Smooth muscle cell of the brain vasculature (primary cell): ENCODE data around the gene GPR107.

Experiments
- DNase-seq: peaks from one replicate; pipeline ENCODE4 v3.0.0-alpha.2; 2012; ENCODE audit warnings: low read depth, low spot score

The GPR107 gene

GRCh38 chr9:130054325-130054786 is 650 bp downstream of the GPR107 start:
- DNase-seq = no peak

GRCh38 chr9:130054820-130055219 is 1.1 kb downstream of the GPR107 start:
- no peak for DNase-seq

GRCh38 chr9:130058154-130058553 is 4.4 kb downstream of the GPR107 start:
- DNase-seq = no peak

GRCh38 chr9:130058887-130059286 is 5.2 kb downstream of the GPR107 start:
- DNase-seq = no peak

DNA sequence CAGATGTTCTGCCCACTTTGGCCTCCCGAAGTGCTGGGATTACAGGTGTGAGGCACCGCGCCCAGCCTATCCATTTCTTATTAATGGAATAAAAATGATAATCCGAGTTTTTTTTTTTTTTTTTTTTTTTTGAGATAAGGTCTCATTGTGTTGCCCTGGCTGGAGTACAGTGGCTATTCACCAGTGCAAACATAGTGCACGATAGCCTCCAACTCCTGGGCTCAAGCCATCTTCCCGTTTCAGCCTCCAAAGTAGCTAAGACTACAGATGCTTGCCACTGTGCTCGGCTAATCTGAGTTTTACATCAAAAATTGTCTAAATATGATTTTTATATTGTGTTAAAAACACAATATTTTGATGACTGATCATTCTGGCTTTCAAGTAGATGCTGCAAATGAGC is 6.6 kb downstream of the GPR107 start:
- no peak for DNase-seq

- no peak for DNase-seq
These were observed 9.0 kb downstream of the GPR107 start for GRCh38 chr9:130062750-130063149.

DNA sequence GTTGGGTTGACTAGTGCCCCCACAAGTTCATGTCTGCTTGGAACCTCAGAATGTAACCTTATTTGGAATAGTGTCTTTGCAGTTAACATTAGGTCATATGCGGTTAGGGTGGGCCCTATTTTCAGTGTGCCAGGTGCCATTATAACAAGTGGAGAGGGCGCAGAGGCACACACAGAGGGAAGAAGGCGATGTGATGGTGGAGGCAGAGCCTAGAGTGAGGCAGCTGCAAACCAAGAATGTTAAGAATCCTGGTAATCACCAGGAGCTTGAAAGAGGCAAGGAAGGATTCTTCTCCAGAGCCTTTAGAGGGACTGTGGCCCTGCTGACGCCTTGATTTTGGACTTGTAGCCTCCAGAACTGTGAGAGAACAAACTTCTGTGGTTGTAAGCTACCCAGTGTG is 10.9 kb downstream of the GPR107 start:
- no peak for DNase-seq

DNA sequence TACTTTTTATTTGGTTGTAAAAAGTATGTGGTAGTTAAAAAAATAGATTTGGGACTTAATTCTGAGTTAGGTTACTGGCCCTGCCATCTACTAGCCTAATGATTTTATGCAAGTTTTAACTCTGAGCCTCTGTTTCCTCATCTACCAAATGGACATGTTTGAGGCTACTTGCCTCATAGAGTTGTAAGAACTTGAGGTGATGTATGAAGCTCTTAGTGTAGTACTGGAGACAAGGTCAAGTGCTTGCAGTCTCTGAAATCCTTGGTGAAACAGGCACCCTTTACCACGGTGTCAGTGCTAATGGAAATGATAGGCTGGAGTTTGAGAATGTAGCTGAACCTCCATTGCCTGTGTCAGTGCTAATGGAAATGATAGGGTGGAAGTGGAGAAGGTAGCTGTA is 15.3 kb downstream of the GPR107 start:
- no peak for DNase-seq

GRCh38 chr9:130072515-130073235 is 19.0 kb downstream of the GPR107 start:
- DNase-seq = no peak

DNA sequence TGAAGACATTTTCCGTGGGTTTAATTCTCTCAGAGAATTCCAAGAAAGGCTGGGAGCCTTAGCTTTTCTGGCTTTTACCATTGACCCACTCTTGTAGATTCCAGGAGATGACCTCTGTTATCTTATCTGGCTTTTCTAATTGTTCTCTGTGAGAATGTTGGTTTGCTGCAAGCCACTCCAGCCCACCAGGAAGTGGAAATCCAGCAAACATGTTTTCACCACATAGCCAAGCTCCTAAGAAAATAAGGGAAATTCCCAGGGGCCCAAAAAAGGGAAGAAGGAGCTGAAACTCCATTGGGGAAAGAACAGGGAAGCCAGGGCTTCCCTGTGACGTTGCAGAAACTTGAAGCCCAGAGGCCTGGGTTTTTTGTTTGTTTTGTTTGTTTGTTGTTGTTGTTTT is 19.7 kb downstream of the GPR107 start:
- DNase-seq = peak; percentile 33

DNA sequence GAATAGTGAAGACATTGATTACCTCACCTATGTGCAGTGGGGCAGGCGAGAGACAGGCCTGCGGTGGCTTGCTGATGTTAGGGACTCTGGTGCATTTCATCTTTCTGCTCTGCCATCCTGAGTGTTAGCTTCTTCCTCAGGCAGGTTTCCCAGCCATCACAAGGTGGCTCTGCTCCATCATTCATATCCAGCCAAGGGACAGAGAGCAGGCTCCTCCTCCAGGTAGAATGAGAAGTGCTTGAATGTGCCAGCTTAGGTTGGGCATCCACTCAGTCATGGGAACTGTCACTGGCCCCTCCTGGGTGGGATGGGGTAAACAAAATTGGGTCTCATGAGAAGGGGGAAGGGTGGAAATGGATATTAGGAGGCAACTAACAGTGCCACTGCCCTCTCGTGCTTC is 24.8 kb downstream of the GPR107 start:
- no peak for DNase-seq

- no peak for DNase-seq
These were observed 30.6 kb downstream of the GPR107 start for GRCh38 chr9:130084337-130084736.

DNA sequence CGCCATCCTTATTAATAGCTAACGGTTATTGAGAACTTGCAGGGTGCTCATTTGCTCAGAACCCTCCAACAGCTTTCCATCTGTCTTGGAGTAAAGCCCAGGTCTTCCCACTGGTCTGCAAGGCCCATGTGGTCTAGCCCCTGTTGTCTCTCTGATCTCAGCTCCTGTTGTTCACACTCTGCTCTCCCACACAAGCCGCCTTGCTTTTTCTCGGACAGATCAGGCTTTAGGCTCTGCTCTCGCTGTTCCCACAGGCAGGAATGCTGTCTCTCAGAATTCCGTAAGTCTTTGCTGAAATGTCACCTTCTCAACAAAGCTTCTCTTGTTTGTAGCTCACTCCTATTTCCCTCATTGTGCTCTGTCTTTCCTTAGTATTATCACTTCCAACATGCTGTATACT is 34.3 kb downstream of the GPR107 start:
- DNase-seq = no peak

DNA sequence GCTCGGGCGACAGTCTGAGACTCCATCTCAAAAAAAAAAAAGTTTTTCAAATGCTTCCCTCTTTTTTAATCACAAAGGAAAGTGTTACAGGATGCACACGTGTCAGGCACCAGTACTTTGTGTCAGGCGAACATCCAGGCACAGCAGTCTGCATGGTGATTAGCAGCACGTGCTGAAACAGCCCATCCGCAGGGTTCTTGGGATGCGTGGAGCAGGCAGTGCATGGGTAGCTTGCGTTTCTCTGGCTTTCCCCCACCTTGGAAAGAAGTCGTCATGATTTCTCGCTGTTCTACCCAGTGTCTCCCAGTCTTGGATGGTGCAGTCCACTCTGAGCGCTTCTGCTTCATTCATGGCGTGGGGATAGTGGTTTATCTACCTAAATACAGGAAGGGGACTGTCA is 35.4 kb downstream of the GPR107 start:
- DNase-seq = no peak

DNA sequence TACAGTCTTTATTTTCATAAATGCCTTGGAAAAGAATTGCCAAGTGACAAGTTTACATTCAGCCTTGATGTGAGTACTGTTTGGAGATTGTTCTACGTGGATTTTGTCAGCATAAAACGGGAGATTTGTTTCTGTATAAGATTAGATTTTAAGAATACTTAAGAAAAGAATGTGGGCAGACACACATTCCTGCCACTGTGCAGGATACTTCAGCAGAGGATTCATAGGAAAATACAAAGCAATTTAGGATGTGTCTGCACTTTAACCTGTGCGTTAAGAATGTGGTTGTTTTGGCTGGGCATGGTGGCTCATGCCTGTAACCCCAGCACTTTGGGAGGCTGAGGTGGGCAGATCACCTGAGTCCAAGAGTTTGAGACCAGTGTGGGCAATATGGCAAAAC is 37.2 kb downstream of the GPR107 start:
- no peak for DNase-seq

- DNase-seq = no peak
These were observed 39.2 kb downstream of the GPR107 start for GRCh38 chr9:130092910-130093309.

GRCh38 chr9:130095872-130096271 is 42.2 kb downstream of the GPR107 start:
- DNase-seq = no peak

DNA sequence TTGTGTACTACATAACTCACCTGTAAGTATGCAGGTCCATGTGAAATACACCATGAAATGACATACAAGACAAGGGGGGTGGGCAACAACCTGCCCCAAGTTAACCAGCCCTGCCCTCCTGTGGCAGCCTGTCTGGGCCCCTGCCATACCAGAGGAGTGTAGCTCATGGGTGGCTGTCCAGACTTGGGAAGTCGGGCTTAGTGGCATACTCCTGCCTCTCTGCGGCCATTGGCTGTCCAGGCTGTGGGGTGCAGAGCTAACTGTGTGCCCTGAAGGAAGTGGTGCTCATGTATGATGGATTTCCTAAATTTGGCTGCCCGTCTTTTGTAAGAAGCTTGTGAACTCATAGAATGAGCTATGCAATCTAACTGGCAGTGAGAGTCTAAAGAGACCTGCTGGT is 47.0 kb downstream of the GPR107 start:
- no peak for DNase-seq

GRCh38 chr9:130101915-130102314 is 48.2 kb downstream of the GPR107 start:
- DNase-seq = no peak

GRCh38 chr9:130104491-130105193 is 50.9 kb downstream of the GPR107 start:
- DNase-seq = no peak

- no peak for DNase-seq
These were observed 53.1 kb downstream of the GPR107 start for GRCh38 chr9:130106860-130107233.

GRCh38 chr9:130107234-130107861 is 53.6 kb downstream of the GPR107 start:
- no peak for DNase-seq

- DNase-seq = no peak
These were observed 54.2 kb downstream of the GPR107 start for GRCh38 chr9:130107955-130108354.
